Omental fat pad (tissue), 4 donors: ENCODE data around the gene NME7. TPM values are rescaled to one million over a fixed set of nuclear protein-coding genes. Genes with fewer than 3 reads are reported as not detected.
"Not testable (repeated sequence)": the region's sequence is repeated elsewhere in the genome, so short reads cannot be mapped to it uniquely, and the experiment has no call there.

Experiments
- ATAC-seq: fragments of 150-250 bp; one replicate; pipeline ENCODE4 v1.9.1; 2016; ENCODE audit warnings: mild to moderate bottlenecking, moderate library complexity; ENCODE audit not compliant: low FRiP score
- DNase-seq: peaks from one replicate; pipeline ENCODE4 v3.0.0-alpha.2; 2019; ENCODE audit warnings: low spot score
- total RNA-seq, 4 donors: library from RNA; depleted of rRNA; stranded (reverse); fragments of >200 nt; gene quantifications; one replicate each; pipeline ENCODE4 v1.1.0, GENCODE V29; 2016
- TF ChIP-seq, protein P1 (sequence below), 3 donors: fragments of 450-650 bp; IDR thresholded peaks; one replicate each; pipeline ENCODE4 v1.5.1; 2016 to 2017; ENCODE audit warnings: antibody characterized with exemption in 3 of 3, mild to moderate bottlenecking in 3 of 3, moderate library complexity in 2 of 3

The NME7 gene
- total RNA-seq, 4 donors from 2014 or later = 9.0 to 16.8 (median 9.3) TPM

DNA sequence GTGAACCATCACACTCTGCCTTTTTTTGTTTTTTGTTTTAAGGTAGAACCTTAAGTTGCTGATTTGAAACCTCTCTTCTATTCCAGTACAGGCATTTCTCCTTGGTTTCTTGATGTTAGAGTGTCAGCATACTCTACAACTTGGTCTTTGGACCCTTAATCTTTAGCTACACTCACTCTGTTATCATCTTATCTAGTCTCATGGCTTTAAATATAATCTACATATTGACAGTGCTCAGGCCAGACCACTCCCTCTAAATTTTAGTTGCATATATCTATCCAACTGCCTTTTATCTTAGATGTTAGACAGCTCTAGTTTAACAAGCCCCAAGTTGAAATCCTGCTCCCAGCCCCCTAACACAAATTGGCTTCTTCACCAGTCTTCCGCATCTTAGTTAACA lies 22.1 kb downstream of the NME7 start:
- DNase-seq (no peak), ATAC-seq (no peak)
- TF ChIP-seq, protein P1, sequence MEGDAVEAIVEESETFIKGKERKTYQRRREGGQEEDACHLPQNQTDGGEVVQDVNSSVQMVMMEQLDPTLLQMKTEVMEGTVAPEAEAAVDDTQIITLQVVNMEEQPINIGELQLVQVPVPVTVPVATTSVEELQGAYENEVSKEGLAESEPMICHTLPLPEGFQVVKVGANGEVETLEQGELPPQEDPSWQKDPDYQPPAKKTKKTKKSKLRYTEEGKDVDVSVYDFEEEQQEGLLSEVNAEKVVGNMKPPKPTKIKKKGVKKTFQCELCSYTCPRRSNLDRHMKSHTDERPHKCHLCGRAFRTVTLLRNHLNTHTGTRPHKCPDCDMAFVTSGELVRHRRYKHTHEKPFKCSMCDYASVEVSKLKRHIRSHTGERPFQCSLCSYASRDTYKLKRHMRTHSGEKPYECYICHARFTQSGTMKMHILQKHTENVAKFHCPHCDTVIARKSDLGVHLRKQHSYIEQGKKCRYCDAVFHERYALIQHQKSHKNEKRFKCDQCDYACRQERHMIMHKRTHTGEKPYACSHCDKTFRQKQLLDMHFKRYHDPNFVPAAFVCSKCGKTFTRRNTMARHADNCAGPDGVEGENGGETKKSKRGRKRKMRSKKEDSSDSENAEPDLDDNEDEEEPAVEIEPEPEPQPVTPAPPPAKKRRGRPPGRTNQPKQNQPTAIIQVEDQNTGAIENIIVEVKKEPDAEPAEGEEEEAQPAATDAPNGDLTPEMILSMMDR (IDR thresholded peaks at IDR 0.05) = no peak

DNA sequence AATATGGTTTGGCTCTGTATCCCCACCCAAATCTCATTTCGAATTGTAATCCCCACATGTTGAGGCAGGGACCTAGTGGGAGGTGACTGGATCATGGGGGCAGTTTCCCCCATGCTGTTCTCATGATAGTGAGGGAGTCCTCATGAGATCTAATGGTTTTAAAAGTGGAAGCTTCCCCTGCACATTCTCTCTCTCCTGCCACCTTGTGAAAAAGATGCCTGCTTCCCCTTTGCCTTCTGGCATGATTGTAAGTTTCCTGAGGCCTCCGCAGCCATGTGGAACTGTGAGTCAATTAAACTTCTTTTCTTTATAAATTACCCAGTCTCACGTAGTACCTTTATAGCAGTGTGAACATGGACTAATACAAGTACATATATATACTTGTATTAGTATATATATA lies 25.5 kb downstream of the NME7 start:
- not testable (repeated sequence) for DNase-seq, ATAC-seq

DNA sequence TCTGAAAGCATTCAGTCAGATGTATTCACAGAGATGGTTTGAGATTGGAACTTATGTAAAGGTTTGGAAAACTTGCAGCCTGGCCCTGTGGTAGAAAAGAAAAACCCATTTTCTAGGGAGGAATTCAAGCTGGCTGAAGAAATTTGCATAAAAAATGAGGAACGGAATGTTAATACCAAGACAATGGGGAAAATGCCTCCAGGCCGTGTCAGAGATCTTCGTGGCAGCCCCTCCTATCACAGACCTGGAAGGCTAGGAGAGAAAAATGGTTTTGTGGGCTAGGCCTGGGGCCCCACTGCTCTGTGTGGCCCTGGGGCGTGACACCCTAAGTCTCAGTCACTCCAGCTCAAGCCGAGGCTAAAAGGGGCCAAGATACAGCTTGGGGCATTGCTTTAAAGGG lies 26.7 kb downstream of the NME7 start:
- TF ChIP-seq, protein P1 (IDR thresholded peaks at IDR 0.05) = no peak
- no peak for ATAC-seq
- no peak for DNase-seq

DNA sequence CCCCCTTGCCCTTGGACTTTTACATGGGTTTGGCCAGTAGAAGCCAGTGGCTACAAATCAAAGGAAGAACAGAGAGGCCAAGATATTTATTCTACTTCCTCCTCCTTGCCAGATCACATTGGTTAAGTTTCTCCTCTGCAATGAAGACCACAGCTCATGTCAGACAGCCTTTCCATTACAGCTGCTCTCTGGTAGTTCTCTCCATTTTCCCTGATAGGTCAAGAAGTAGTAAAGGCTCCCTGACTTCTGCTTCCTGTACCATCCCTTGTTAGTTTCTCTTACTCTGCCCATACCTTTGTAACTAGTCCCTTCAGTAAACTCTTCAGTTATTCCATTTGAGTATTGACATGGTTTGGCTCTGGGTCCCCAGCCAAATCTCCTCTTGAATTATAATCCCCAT lies 27.8 kb downstream of the NME7 start:
- ATAC-seq (no peak), DNase-seq (no peak)
- TF ChIP-seq, protein P1 (IDR thresholded peaks at IDR 0.05) = no peak

DNA sequence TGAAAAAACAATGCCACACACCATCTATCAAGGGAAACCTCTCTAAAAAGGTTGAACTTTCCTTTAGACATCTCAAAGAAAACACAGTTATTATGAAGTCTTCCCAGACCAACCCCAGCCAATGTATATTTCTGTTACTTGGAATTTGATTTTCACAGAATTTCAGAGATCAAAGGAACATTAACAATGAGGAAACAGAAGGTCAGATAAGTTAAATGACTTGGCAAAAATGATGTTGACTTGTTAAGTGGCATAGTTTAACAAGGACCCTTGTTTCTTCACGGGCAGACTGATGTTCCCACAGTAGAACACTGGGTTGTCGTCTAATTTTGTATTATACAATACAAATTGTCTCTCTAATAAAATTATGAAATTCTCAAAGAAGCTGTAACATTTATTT lies 29.0 kb downstream of the NME7 start:
- TF ChIP-seq, protein P1 (IDR thresholded peaks at IDR 0.05) = no peak
- DNase-seq (no peak), ATAC-seq (no peak)

DNA sequence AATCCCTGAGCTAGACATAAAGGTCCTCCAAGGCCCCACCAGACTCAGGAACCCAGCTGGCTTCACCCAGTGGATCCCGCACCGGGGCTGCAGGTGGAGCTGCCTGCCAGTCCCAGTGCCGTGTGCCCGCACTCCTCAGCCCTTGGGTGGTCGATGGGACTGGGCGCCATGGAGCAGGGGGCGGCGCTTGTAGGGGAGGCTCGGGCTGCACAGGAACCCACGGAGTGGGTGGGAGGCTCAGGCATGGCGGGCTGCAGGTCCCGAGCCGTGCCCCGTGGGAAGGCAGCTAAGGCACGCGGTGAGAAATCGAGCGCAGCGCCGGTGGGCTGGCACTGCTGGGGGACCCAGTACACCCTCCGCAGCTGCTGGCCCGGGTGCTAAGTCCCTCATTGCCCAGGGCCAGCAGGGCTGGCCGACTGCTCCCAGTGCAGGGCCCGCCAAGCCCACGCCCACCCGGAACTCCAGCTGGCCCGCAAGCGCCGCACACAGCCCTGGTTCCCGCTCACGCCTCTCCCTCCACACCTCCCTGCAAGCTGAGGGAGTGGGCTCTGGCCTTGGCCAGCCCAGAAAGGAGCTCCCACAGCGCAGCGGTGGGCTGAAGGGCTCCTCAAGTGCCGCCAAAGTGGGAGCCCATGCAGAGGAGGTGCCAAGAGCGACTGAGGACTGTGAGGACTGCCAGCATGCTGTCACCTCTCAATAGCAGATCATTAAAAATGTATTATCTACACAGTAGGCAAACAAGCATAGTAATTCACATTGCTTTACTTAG lies 30.5 kb downstream of the NME7 start:
- not testable (repeated sequence) for ATAC-seq, DNase-seq

DNA sequence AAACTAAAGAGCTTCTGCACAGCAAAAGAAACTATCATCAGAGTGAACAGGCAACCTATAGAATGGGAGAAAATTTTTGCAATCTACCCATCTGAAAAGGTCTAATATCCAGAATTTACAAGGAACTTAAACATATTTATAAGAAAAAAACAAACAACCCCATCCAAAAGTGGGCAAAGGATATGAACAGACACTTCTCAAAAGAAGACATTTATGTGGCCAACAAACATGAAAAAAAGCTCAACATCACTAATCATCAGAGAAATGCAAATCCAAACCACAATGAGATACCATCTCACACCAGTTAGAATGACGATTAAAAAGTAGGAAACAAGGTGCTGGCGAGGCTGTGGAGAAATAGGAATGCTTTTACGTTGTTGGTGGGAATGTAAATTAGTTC lies 32.9 kb downstream of the NME7 start:
- ATAC-seq, DNase-seq: not testable (repeated sequence)

DNA sequence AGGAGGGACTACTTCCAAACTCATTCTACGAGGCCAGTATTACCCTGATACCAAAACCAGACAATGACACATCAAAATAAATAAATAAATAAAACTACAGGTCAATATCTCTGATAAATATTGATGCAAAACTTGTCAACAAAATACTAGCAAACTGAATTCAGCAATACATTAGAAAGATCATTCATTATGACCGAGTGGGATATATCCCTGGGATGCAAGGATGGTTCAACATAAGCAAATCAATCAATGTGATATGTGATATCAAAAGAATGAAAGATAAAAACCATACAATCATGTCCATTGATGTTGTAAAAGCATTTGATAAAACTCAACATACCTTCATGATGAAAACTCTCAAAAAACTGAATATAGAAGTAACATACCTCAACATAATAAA lies 36.7 kb downstream of the NME7 start:
- ATAC-seq (no peak), DNase-seq (no peak)
- TF ChIP-seq, protein P1 (IDR thresholded peaks at IDR 0.05) = no peak

DNA sequence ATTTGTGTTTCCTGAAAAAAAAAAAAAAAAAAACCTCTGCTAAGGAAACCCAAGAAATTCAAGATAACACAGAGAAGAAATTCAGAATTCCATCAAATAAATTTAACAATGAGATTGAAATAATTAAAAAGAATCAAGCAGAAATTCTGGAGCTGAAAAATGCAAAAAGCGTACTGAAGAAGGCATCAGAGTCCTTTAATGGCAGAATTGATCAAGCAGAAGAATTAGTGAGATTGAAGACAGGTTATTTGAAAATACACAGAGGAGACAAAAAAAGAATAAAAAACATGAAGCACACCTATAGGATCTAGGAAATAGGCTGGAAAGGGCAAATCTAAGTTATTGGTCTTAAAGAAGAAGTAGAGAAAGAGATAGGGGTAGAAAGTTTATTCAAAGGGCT lies 38.2 kb downstream of the NME7 start:
- ATAC-seq = no peak
- no peak for DNase-seq
- TF ChIP-seq, protein P1 (IDR thresholded peaks at IDR 0.05) = no peak
